Measurements from ENCODE around the gene RTN4RL2.

RTN4RL2 gene

GRCh38 chr11:57461841-57462489 is 1.6 kb downstream of the RTN4RL2 start:
- in situ Hi-C loops (cut with HindIII; ENCODE audit: low sequenced_read_pairs): no loop called here

GRCh38 chr11:57462597-57462996 is 2.3 kb downstream of the RTN4RL2 start:
- in situ Hi-C loops (cut with HindIII; ENCODE audit: low sequenced_read_pairs): no loop called here

GRCh38 chr11:57463671-57464538 is 3.6 kb downstream of the RTN4RL2 start:
- in situ Hi-C loops (cut with HindIII; ENCODE audit: low sequenced_read_pairs): no loop called here

- in situ Hi-C loops (cut with HindIII; ENCODE audit: low sequenced_read_pairs): no loop called here
Observed at GRCh38 chr11:57464539-57465181, 4.3 kb downstream of the RTN4RL2 start.

GRCh38 chr11:57466680-57467079 is 6.4 kb downstream of the RTN4RL2 start:
- in situ Hi-C loops (cut with HindIII; ENCODE audit: low sequenced_read_pairs): no loop called here

GRCh38 chr11:57467508-57468157 is 7.3 kb downstream of the RTN4RL2 start:
- in situ Hi-C loops (cut with HindIII; ENCODE audit: low sequenced_read_pairs): no loop called here

GRCh38 chr11:57468276-57468675 is 7.9 kb downstream of the RTN4RL2 start:
- in situ Hi-C loops (cut with HindIII; ENCODE audit: low sequenced_read_pairs): no loop called here

GRCh38 chr11:57469268-57469667 is 8.9 kb downstream of the RTN4RL2 start:
- in situ Hi-C loops (cut with HindIII; ENCODE audit: low sequenced_read_pairs): no loop called here

GRCh38 chr11:57471496-57471895 is 11.2 kb downstream of the RTN4RL2 start:
- in situ Hi-C loops (cut with HindIII; ENCODE audit: low sequenced_read_pairs): no loop called here

- in situ Hi-C loops (cut with HindIII; ENCODE audit: low sequenced_read_pairs): no loop called here
Observed at GRCh38 chr11:57473285-57473841, 13.0 kb downstream of the RTN4RL2 start.

GRCh38 chr11:57474017-57474802 is 13.9 kb downstream of the RTN4RL2 start:
- in situ Hi-C loops (cut with HindIII; ENCODE audit: low sequenced_read_pairs): no loop called here

GRCh38 chr11:57474803-57475115 is 14.4 kb downstream of the RTN4RL2 start:
- in situ Hi-C loops (cut with HindIII; ENCODE audit: low sequenced_read_pairs): no loop called here

- in situ Hi-C loops (cut with HindIII; ENCODE audit: low sequenced_read_pairs): no loop called here
Observed at GRCh38 chr11:57475191-57475590, 14.9 kb downstream of the RTN4RL2 start.

- in situ Hi-C loops (cut with HindIII; ENCODE audit: low sequenced_read_pairs): no loop called here
Observed at GRCh38 chr11:57475671-57476046, 15.3 kb downstream of the RTN4RL2 start.

GRCh38 chr11:57476047-57476756 is 15.9 kb downstream of the RTN4RL2 start:
- in situ Hi-C loops (cut with HindIII; ENCODE audit: low sequenced_read_pairs): no loop called here

GRCh38 chr11:57476757-57477506 is 16.6 kb downstream of the RTN4RL2 start:
- in situ Hi-C loops (cut with HindIII; ENCODE audit: low sequenced_read_pairs): no loop called here

GRCh38 chr11:57477507-57478189 is 17.3 kb downstream of the RTN4RL2 start:
- in situ Hi-C loops (cut with HindIII; ENCODE audit: low sequenced_read_pairs): no loop called here

- in situ Hi-C loops (cut with HindIII; ENCODE audit: low sequenced_read_pairs): no loop called here
Observed at GRCh38 chr11:57479021-57479663, 18.8 kb downstream of the RTN4RL2 start.

All from DLD1 (cell line).